Measurements from ENCODE around the gene GSTO1.

DNA sequence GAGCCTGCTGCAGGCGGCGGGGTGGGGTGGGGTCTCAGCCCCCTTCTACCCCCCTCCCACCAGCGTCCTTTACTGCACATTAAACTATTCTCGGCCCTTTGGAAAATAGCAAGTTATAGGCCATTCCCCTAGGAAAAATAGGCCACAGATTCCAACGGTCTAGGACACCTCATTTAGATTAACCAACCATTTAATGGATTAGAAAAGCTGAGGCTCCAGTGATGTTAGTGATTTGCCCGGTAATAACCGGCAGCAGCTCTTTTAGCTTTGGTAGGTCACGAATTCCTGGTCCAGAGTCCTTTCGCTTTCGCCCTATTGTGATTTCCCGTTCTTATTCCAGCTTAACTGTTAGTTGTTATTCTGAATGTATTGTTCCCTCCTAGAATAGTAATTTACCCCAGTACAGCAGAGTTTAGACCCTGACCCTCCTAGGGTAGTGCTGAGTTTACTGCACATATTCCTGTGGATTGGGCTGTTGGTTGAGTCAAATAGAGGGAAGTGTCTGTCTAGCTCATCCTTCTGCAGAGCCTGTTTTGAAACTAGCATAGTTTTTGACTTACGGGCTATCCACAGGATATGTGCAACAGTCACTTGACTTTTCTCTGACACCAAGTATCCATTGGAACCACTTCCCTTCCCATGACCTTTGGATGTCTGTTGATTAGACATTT, 754 bp downstream of the GSTO1 start:
- TF ChIP-seq CTCF (conservative IDR thresholded peaks at IDR 0.05; ENCODE audit: low read depth in 2 of 2): no peak
- TF ChIP-seq EZH2phosphoT487 (IDR thresholded peaks at IDR 0.05; ENCODE audit: unreplicated experiment): no peak
- no peak for TF ChIP-seq POLR2AphosphoS5 (IDR thresholded peaks at IDR 0.05; ENCODE audit: low read depth)
- TF ChIP-seq EZH2 (IDR thresholded peaks at IDR 0.05; ENCODE audit: low read depth, unreplicated experiment): no peak
- TF ChIP-seq STAT1 (IDR thresholded peaks at IDR 0.05; ENCODE audit: unreplicated experiment): no peak
- no peak for TF ChIP-seq NANOG (IDR thresholded peaks at IDR 0.05; ENCODE audit: borderline replicate concordance)
- TF ChIP-seq ZNF114 (CRISPR knock-in tag; IDR thresholded peaks at IDR 0.05): no peak
- TF ChIP-seq, protein P1, sequence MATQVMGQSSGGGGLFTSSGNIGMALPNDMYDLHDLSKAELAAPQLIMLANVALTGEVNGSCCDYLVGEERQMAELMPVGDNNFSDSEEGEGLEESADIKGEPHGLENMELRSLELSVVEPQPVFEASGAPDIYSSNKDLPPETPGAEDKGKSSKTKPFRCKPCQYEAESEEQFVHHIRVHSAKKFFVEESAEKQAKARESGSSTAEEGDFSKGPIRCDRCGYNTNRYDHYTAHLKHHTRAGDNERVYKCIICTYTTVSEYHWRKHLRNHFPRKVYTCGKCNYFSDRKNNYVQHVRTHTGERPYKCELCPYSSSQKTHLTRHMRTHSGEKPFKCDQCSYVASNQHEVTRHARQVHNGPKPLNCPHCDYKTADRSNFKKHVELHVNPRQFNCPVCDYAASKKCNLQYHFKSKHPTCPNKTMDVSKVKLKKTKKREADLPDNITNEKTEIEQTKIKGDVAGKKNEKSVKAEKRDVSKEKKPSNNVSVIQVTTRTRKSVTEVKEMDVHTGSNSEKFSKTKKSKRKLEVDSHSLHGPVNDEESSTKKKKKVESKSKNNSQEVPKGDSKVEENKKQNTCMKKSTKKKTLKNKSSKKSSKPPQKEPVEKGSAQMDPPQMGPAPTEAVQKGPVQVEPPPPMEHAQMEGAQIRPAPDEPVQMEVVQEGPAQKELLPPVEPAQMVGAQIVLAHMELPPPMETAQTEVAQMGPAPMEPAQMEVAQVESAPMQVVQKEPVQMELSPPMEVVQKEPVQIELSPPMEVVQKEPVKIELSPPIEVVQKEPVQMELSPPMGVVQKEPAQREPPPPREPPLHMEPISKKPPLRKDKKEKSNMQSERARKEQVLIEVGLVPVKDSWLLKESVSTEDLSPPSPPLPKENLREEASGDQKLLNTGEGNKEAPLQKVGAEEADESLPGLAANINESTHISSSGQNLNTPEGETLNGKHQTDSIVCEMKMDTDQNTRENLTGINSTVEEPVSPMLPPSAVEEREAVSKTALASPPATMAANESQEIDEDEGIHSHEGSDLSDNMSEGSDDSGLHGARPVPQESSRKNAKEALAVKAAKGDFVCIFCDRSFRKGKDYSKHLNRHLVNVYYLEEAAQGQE (IDR thresholded peaks at IDR 0.05; ENCODE audit: unreplicated experiment): no peak

Measured in GM23338 (cell line).